Fibroblast of skin of back (primary cell): ENCODE measurements around the gene EXOC6B.

Source experiments
- DNase-seq: peaks from one replicate; pipeline ENCODE4 v3.0.0-alpha.2; 2013

Gene EXOC6B

GRCh38 chr2:72141881-72142451, 683.9 kb downstream of the EXOC6B start:
- no peak for DNase-seq

- no peak for DNase-seq
Observed at GRCh38 chr2:72141032-72141645, 684.7 kb downstream of the EXOC6B start.

DNA sequence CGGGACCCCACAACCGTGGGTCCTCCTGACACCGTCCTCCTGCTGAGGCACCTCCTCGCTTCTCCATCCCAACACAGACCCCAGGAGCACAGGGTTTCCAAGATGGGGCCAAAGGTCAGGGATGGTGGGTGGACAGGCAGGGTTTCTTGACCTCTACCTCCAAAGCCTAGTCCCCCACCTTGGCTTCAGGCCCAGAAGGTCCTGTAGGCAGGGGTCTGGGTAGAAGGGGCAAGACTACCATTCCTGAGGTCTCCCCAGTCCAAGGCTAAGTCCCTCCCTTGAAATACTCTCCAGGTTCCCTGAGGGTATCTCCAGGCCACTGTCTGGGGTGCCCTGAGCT, 685.2 kb downstream of the EXOC6B start:
- DNase-seq: no peak

DNA sequence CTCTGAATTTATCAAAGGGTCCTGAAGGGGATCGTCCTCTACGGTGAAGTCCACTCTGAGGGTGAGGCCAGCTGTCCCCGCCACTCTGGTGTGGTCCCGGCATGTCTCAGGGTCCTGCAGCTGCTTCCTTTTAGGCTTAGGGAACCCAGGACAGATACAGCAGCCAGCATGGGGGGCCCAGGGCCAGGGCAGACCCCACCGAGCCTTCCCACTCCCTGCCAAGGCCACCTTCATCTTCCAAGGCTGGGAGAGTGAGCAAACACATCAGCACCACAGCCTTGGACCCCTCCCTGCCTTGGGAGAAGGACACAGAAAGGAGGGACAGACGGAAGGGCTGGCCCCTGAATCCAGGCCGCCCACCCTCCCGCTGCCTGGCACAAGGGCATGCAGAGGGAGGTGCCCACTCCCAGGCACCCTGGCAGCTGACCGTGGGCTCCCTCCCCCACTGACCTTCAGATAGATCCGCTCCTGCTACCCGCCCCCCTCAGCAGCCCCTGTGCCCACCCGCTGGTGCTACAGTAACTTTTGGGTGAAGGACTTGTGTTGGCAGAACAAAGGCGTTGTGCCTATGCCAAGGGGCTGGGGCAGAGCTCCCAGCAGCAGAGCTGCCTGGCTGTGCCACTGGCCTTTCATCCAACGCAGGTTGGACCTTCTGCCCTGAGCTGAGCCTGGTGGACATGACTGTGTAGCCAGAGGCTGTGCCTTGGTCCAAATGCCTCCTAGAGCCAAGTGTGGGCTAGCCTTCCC, 685.8 kb downstream of the EXOC6B start:
- no peak for DNase-seq

DNA sequence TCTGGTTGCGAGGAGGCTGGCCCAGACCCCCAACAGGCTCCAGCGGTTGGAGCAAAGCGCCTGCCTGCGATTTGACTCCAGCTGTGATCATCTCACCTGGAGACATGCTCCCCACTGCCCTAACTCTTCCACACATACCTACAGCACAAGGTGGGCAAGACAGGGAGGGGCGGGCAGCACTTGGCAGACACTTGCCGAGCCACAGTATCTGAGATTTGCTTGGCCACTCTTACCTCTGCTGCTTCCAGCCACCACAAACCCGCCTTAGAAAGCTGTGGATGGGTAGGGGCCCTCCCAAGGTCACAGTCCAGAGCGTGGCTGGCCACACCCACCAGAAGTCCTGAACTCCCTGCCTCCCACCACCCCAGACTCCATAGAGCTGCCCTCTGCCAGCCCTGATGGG, 686.4 kb downstream of the EXOC6B start:
- DNase-seq: no peak

- DNase-seq: no peak
Observed at GRCh38 chr2:72138921-72139381, 686.9 kb downstream of the EXOC6B start.

GRCh38 chr2:72138011-72138881, 687.6 kb downstream of the EXOC6B start:
- DNase-seq: no peak

DNA sequence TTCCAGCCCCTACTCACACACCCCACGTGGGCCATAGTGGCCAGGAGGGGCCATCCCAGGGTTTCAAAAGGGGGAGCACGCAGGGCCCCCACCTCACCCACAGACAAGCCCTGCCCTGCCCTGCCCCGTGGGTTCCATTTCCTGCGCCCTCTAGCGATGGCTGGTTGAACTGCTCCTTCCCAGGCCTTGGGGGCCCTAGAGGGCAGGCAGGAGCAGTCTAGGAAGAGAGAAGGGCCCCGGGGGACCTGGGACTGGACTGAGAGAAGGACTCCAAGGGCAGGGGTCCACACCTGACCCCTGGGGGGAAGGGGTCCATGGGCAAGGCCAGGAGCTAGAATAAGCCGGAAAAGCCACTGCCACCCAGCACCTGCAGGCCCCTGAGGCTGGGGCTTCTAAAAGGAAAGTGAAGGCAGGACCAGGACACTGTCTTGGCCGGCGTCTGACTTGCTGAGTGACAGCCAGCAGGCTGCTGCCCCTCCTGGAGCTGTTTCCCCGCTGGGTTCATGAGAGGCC, 688.3 kb downstream of the EXOC6B start:
- DNase-seq: peak; percentile 41

DNA sequence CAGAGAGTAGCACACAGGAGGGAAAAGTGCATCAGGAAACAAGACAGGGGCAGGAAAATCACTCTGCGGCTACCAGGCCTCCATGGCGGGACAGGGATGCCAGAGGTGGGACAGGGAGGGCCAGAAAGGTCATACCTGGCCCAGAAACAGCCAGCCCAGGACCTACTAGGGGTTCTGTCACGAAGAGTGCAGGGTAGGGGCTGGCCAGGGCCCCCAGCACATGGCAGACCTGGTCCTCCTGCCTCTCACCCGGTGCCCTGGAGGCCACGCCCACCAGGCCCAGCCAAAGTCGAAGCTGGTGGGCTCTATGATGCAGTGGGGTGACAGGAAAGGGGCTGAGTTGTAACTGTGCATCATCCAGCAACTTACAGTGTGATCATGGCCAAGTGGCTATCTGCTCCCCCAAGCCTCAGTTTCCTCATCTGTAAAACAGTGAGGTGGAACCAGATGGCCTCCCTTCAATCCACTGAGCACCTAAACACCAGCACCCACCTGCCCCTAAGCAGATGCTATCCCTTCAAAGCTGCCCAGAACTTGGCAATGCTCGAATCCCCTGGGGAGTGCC, 688.8 kb downstream of the EXOC6B start:
- DNase-seq: no peak

DNA sequence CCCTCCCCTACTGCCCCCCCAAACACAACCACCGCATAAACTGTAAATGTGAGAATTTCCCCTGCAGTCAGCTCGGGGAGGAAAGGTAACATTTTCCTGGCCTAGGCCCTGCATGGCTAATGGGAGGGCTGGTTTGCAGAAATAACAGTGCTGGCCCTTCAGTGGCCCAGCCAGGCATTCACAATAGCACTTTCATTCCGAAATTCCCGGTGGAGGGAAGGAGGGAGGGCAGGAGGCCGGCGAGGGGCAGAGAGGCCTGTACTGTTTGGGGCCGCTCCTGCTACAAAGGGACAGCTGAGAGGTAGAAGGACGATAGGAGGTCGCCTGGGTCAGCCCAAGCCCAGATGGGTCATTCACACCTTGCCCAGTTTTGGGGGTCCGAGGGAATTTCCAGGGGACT, 689.5 kb downstream of the EXOC6B start:
- DNase-seq: no peak

- DNase-seq: no peak
Observed at GRCh38 chr2:72135921-72136320, 689.9 kb downstream of the EXOC6B start.

DNA sequence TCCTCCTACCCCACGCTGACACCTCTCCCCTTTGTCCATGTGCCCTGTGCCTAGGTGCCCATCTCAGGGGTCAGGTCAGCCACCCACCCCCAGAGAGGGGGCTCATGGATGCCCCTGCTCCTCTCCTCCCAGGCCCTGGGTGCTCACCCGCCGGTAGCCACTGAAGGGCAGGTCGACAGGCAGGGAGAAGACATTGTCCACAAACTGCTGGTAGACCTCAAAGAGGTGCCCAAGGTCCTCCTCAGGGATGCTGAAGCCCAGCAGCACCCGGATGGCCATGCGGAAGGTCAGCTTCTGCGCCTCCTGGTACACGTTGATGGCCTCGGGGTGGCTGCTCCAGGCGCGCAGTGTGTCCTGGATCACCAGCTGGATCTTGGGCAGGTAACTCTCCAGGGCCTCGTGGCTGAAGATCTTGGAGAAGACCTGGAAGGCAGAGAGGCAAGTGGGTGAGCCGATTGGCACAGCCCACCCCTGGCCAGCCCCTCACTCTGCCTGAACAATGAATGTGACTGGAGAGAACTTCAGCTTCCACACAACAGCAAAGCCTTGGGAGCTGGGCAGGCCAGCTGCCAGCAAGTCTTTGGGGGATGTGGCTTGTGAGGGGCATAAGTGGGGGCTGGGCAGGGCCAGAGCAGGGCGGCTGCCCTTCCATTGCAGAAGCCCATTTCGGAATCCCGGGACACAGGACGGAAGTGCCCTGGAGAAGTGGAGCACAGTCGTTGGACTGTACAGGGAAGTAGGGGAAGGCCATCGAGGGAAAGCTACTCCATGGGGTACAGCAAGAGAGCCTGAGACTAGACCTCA, 690.6 kb downstream of the EXOC6B start:
- no peak for DNase-seq

- DNase-seq: no peak
Observed at GRCh38 chr2:72134408-72134996, 691.3 kb downstream of the EXOC6B start.

DNA sequence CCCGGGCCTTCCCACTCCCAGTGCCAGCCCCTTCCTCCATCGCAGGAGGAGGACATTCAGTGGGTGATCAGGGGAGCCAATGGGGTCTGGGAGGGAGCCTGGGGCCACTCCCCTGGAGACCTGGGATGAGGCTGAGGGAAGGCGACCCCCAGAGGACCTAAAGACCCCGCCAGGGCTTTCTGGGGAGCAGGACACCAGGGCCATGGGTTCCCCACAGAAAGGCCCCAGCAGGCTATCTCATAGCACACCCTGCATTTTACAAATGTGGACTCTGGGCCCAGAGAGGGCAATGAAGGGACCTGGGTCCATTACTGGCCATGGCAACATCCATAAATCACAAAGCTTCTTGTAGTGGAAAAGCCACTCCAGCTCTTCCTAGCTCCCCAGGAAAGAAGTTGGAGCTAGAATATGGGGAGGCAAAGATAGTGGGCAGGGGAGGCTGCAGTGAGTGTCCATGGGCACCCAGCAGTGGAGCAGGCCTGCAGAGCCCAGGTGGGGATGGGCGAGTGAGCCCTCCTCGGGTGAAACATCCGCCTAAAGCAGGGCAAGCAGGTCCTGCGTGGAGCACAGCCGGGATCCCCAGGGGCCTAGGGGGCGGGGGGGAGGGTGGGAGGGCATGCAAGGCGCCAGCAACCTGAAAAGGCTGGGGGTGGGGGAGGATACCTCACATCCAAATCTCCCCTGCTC, 692.0 kb downstream of the EXOC6B start:
- DNase-seq: no peak

- DNase-seq: no peak
Observed at GRCh38 chr2:72132981-72133720, 692.7 kb downstream of the EXOC6B start.

GRCh38 chr2:72131916-72132841, 693.7 kb downstream of the EXOC6B start:
- no peak for DNase-seq

DNA sequence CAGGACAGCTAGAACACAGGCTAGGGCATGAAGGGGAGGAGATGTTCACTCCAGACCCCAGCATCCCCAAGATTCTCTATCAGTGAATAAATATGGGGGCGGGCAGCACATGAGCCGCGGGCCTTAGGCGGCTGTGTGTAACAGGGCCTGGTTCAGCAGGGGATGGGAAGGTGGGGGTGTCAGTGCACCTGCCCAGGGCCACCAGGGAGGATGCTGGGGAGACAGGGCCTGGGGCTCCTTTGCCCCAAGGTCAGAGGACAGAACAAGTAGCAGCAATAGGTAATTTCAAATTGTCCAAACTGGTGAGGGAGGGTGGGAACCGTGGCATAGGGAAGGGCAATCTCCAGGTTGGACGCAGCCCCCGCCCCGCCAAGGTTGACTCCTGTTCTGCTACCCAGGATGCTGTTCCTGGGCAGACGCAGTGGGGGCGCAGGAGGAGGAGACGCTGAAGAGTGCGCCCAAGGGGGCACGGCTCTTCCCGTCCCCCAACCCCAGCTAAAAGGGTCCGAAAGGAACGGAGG, 694.4 kb downstream of the EXOC6B start:
- no peak for DNase-seq

DNA sequence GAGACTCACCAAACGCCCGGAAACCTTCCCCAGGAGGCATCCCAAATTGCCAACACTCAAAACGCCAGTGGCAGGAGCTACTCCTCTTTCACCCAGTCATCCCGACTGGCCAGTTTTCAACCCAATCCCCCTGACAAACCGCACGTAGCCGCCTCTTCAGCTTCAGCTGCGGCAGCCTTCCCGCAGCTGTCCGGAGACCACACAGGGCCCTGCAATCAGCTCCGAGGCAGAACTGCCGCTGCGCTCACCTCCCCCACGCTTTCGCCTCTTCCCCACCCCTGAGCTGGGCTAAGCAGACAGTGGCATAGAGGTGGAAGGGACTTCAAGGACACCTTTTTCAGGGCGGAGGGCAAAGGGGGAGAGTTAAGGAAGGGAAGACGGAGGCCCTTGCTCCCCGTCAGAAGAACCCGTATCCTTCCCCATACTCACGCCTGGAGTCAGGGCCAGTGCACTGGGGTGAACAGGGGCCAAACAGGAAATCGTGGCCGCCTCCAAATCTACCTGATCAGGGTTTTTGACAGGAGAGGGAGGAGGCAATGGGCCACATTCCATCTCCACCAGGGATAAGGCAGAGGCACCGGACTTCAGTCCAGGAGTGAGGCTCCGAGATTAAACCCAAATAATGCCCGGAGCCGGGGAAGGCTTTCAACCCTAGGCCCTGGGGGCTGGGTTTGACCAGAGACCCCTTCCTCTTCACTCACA, 695.0 kb downstream of the EXOC6B start:
- DNase-seq: no peak
